ENCODE measurements around the gene SFI1. TPM values are rescaled to one million over a fixed set of nuclear protein-coding genes. Genes with fewer than 3 reads are reported as not detected.

The SFI1 gene
- total and polyA plus RNA-seq, 4 donors = 3.1 to 16.2 (median 7.4) TPM

- H3K9ac ChIP-seq (ENCODE audit: low read depth in 1 of 2, low read length in 2 of 2) = no peak overlapping the region
- TF ChIP-seq REST (IDR thresholded peaks at IDR 0.05) = no peak
- WGBS = 90% methylated on average over 6 of the region's 6 CpGs
- H3K27me3 ChIP-seq (ENCODE audit: control insufficient read depth in 4 of 4, insufficient read depth in 4 of 4, low read length in 3 of 4) = no peaks in the 10 kb centered on the region
- peaks cover 0 to 6% (median 0%) of the 10 kb centered on the region in 4 donors for H3K4me1 ChIP-seq (ENCODE audit: control insufficient read depth in 4 of 4, insufficient read depth in 4 of 4, low read length in 3 of 4)
- no peaks in the 10 kb centered on the region for H3K9me3 ChIP-seq (ENCODE audit: control insufficient read depth in 4 of 4, low read length in 3 of 4)
- H3K27ac ChIP-seq (ENCODE audit: low read depth in 1 of 2, low read length in 2 of 2) = no peak overlapping the region
- H3K4me3 ChIP-seq (ENCODE audit: low read depth in 1 of 3, low read length in 3 of 3) = no peak overlapping the region
- no peak for DNase-seq (ENCODE audit: low spot score)
- no peaks in the 10 kb centered on the region for H3K36me3 ChIP-seq (ENCODE audit: control insufficient read depth in 4 of 4, insufficient read depth in 3 of 4, low read depth in 1 of 4, low read length in 3 of 4)
Observed at GRCh38 chr22:31610611-31611010, 114.3 kb downstream of the SFI1 start.

GRCh38 chr22:31611061-31611760, 114.9 kb downstream of the SFI1 start:
- DNase-seq (ENCODE audit: low spot score) = no peak
- no peaks in the 10 kb centered on the region for H3K27me3 ChIP-seq (ENCODE audit: control insufficient read depth in 4 of 4, insufficient read depth in 4 of 4, low read length in 3 of 4)
- no peak overlapping the region for H3K4me3 ChIP-seq (ENCODE audit: low read depth in 1 of 3, low read length in 3 of 3)
- no peak overlapping the region for H3K9ac ChIP-seq (ENCODE audit: low read depth in 1 of 2, low read length in 2 of 2)
- no peak overlapping the region for H3K27ac ChIP-seq (ENCODE audit: low read depth in 1 of 2, low read length in 2 of 2)
- no peaks in the 10 kb centered on the region for H3K36me3 ChIP-seq (ENCODE audit: control insufficient read depth in 4 of 4, insufficient read depth in 3 of 4, low read depth in 1 of 4, low read length in 3 of 4)
- TF ChIP-seq NR2F2 (IDR thresholded peaks at IDR 0.05) = peak; percentile 17
- TF ChIP-seq MAX (IDR thresholded peaks at IDR 0.05) = no peak
- H3K9me3 ChIP-seq (ENCODE audit: control insufficient read depth in 4 of 4, low read length in 3 of 4) = no peaks in the 10 kb centered on the region
- peaks cover 0 to 6% (median 1%) of the 10 kb centered on the region in 4 donors for H3K4me1 ChIP-seq (ENCODE audit: control insufficient read depth in 4 of 4, insufficient read depth in 4 of 4, low read length in 3 of 4)
- WGBS = 79% methylated on average over 16 of the region's 16 CpGs

GRCh38 chr22:31612891-31613285, 116.6 kb downstream of the SFI1 start:
- H3K4me3 ChIP-seq (ENCODE audit: low read depth in 1 of 3, low read length in 3 of 3) = no peak overlapping the region
- peaks cover 0 to 4% (median 2%) of the 10 kb centered on the region in 4 donors for H3K36me3 ChIP-seq (ENCODE audit: control insufficient read depth in 4 of 4, insufficient read depth in 3 of 4, low read depth in 1 of 4, low read length in 3 of 4)
- no peaks in the 10 kb centered on the region for H3K9me3 ChIP-seq (ENCODE audit: control insufficient read depth in 4 of 4, low read length in 3 of 4)
- no peak overlapping the region for H3K27ac ChIP-seq (ENCODE audit: low read depth in 1 of 2, low read length in 2 of 2)
- H3K27me3 ChIP-seq (ENCODE audit: control insufficient read depth in 4 of 4, insufficient read depth in 4 of 4, low read length in 3 of 4) = no peaks in the 10 kb centered on the region
- DNase-seq (ENCODE audit: low spot score) = no peak
- peaks cover 0 to 6% (median 3%) of the 10 kb centered on the region in 4 donors for H3K4me1 ChIP-seq (ENCODE audit: control insufficient read depth in 4 of 4, insufficient read depth in 4 of 4, low read length in 3 of 4)
- no peak overlapping the region for H3K9ac ChIP-seq (ENCODE audit: low read depth in 1 of 2, low read length in 2 of 2)
- WGBS = 94% methylated on average over 12 of the region's 12 CpGs
- TF ChIP-seq RXRA (IDR thresholded peaks at IDR 0.05) = no peak
- no peak for TF ChIP-seq MAX (IDR thresholded peaks at IDR 0.05)
- no peak for TF ChIP-seq EGR1 (IDR thresholded peaks at IDR 0.05; ENCODE audit: low read depth in 2 of 2)
- TF ChIP-seq HNF4A (conservative IDR thresholded peaks at IDR 0.05) = no peak
- TF ChIP-seq SP1 (IDR thresholded peaks at IDR 0.05) = no peak
- TF ChIP-seq GABPA (IDR thresholded peaks at IDR 0.05 in 1 of 2, conservative IDR thresholded peaks at IDR 0.05 in 1 of 2) = no peak
- no peak for TF ChIP-seq ATF3 (IDR thresholded peaks at IDR 0.05)
- no peak for TF ChIP-seq FOXA2 (IDR thresholded peaks at IDR 0.05)
- TF ChIP-seq NR2F2 (IDR thresholded peaks at IDR 0.05) = no peak
- TF ChIP-seq YY1 (IDR thresholded peaks at IDR 0.05) = no peak
- TF ChIP-seq HNF4G (IDR thresholded peaks at IDR 0.05) = no peak
- no peak for TF ChIP-seq REST (IDR thresholded peaks at IDR 0.05)
- TF ChIP-seq RAD21 (IDR thresholded peaks at IDR 0.05) = no peak
- no peak for TF ChIP-seq FOXA1 (IDR thresholded peaks at IDR 0.05)
- no peak for TF ChIP-seq JUND (IDR thresholded peaks at IDR 0.05)
- no peak for TF ChIP-seq TAF1 (conservative IDR thresholded peaks at IDR 0.05)
- TF ChIP-seq ZBTB33 (IDR thresholded peaks at IDR 0.05) = no peak

All from liver (tissue), 9 donors.